IgD-negative memory B cell (primary cell): ENCODE measurements around the gene DGKI. TPM values are rescaled to one million over a fixed set of nuclear protein-coding genes. Genes with fewer than 3 reads are reported as not detected.

Experiments used
- H3K27ac Mint-ChIP-seq, 3 donors: one replicate each; pipeline ENCODE4 v1.8.0; 2020 to 2022; ENCODE audit warnings: mild to moderate bottlenecking in 3 of 3, mixed read lengths in 3 of 3, moderate library complexity in 1 of 3
- H3K27me3 Mint-ChIP-seq: one replicate; pipeline ENCODE4 v1.8.0; 2021; ENCODE audit warnings: mixed read lengths
- H3K36me3 Mint-ChIP-seq: one replicate; pipeline ENCODE4 v1.8.0; 2020; ENCODE audit warnings: mild to moderate bottlenecking, mixed read lengths
- H3K4me1 Mint-ChIP-seq, 3 donors: one replicate each; pipeline ENCODE4 v1.8.0; 2020 to 2022; ENCODE audit warnings: mixed read lengths in 3 of 3, mild to moderate bottlenecking in 1 of 3
- H3K4me3 Mint-ChIP-seq, 4 donors: one replicate each; pipeline ENCODE4 v1.8.0; 2020 to 2022; ENCODE audit warnings: mild to moderate bottlenecking in 4 of 4, mixed read lengths in 4 of 4, moderate library complexity in 3 of 4
- H3K9me3 Mint-ChIP-seq, 3 donors: one replicate each; pipeline ENCODE4 v1.8.0; 2020 to 2021; ENCODE audit warnings: mixed read lengths in 3 of 3, mild to moderate bottlenecking in 1 of 3
- polyA plus RNA-seq: library from polyadenylated mRNA; unstranded; fragments of 300-500 nt; fragmentation: Illumina TruSeq; gene quantifications from one replicate; pipeline ENCODE4 v1.2.3, GENCODE V29; 2021

The DGKI gene
- polyA plus RNA-seq, 1 donor from 2014 or later: not detected

DNA sequence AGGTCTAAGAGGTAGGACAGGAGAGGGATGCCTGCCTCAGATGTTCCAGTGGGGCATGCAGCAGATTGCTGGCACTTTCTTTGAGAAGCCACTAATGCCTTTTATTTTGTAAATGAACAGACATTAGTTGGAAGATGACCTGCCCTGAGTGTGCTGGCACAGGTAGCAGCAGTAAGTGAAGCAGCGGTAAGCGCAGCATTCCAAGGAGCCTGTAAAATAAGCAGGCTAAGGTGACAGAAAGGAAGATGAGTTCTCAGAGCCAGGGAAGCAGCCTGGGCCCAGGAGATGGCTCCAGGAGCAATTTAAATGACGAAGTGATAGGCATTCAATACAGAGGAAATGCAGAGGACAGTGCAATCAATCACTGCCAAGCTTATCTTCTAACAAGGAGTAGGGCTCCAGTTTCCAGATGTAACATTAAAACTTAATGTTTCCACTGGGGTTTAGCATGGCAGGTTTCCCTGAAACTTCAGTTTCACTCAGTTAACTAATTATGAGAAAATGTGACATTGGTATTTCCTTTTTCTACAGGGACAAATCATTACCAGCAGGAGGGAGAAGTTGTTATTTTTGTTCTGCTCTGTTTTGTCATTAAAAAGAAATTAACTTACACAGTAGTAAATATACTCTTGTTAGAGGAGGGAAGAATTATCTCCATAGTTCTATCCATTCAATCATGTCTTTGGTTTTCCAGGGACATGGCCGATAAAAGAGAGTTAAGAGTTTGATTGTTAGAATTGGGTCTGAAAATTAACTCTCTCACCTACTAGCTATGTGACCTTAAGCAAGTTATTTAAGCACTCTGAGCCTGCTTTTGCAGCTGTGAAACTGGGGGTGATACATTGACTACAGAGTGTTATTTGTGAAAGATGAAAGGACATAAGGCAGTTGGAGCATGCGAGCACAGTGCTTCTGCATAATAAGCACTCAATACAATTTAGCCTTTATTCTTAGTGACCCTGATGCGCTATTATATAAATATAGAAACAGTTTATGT is 406.6 kb downstream of the DGKI start:
- Mint-ChIP-seq H3K27me3 (no peaks in the 10 kb centered on the region), H3K4me3 (no peak overlapping the region), H3K4me1 (no peaks in the 10 kb centered on the region), H3K36me3 (no peaks in the 10 kb centered on the region), H3K27ac (no peak overlapping the region), H3K9me3 (peaks cover 0 to 3% (median 0%) of the 10 kb centered on the region in 3 donors)

DNA sequence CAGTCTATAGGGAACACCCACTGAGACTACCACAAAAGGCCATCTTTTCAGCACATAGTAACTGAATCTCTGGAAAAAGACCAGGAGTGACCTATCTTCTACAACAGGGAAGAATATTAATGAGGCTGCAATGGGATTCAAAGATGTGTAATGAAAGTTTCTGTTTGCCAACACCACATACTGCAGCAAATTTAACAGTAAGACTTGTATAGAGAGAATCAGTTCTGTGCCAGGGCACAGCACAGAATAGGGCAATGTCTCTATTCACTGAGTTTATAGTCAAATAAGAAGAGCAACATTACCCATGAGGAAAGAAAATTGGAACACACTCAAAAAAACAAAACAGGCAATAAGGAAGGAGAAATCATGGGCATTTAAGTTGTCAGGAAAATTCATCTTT is 411.8 kb downstream of the DGKI start:
- H3K4me3 Mint-ChIP-seq: no peak overlapping the region
- H3K36me3 Mint-ChIP-seq: no peaks in the 10 kb centered on the region
- H3K27me3 Mint-ChIP-seq: no peaks in the 10 kb centered on the region
- H3K27ac Mint-ChIP-seq: no peak overlapping the region
- H3K4me1 Mint-ChIP-seq: no peaks in the 10 kb centered on the region
- peaks cover 0 to 7% (median 4%) of the 10 kb centered on the region in 3 donors for H3K9me3 Mint-ChIP-seq

DNA sequence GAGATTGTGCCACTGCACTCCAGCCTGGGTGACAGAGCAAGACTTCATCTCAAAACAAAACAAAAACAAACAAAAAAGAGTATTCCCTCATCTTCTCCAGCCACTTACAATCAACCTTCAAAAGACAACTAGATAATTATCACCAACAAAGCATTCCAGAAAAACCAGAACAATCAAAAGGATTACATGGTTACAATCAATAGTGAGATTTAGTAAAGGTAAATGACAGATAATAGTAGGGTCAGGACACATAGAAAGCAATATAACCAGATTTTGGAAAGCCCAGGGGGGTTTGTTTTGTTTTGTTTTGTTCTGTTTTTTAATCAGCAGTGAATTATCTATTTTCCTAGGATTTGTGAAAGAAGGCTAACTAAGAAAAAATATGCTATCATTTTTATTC is 412.2 kb downstream of the DGKI start:
- Mint-ChIP-seq H3K27me3 (no peaks in the 10 kb centered on the region), H3K9me3 (peaks cover 0 to 7% (median 4%) of the 10 kb centered on the region in 3 donors), H3K4me3 (no peak overlapping the region), H3K36me3 (no peaks in the 10 kb centered on the region), H3K27ac (no peak overlapping the region), H3K4me1 (no peaks in the 10 kb centered on the region)

DNA sequence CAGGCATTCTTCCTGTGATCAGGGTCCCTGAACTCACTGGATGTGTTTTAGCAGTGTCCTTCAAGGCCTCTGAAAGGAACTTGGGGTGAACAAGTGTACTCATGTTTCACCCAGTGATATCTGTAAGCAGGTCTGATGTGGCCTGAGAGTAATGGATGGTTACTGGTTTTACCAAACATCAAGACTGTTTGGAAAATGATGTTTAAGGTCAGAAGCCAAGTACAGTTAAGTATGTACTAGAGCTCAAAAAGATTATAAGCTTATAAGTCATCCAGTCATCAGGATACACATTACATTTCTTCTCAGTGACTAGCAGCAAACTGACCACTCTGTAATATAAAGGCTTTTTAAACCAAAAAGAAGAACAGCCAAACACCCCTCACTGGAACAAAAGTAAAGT is 423.5 kb downstream of the DGKI start:
- peaks cover 2 to 4% (median 4%) of the 10 kb centered on the region in 3 donors for H3K9me3 Mint-ChIP-seq
- no peaks in the 10 kb centered on the region for H3K4me1 Mint-ChIP-seq
- no peaks in the 10 kb centered on the region for H3K27me3 Mint-ChIP-seq
- H3K4me3 Mint-ChIP-seq: no peak overlapping the region
- peak overlapping the region in 1 of 3 donors; percentile 14 for H3K27ac Mint-ChIP-seq
- no peaks in the 10 kb centered on the region for H3K36me3 Mint-ChIP-seq

DNA sequence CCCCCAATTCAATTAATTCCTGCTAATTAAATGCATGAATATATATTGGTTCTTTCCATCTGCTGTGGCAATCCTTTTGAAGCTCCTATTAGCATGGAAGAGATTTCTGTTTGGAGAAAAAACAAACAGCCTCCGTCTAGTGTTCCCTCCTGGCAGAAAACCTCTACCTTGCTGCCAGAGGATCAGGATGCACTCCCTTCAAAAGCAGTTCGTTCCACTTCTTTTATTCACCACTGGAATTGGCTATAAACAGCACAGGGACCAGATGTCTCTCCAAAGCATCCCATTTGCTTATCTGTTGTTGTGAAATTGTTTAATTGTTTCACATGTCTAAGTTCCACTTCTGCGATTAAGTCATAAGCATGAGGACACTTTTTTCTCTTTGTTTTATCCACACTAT is 425.4 kb downstream of the DGKI start:
- peaks cover 4% of the 10 kb centered on the region in 3 donors for H3K9me3 Mint-ChIP-seq
- H3K4me3 Mint-ChIP-seq: no peak overlapping the region
- no peak overlapping the region for H3K27ac Mint-ChIP-seq
- no peaks in the 10 kb centered on the region for H3K36me3 Mint-ChIP-seq
- H3K27me3 Mint-ChIP-seq: no peaks in the 10 kb centered on the region
- no peaks in the 10 kb centered on the region for H3K4me1 Mint-ChIP-seq

DNA sequence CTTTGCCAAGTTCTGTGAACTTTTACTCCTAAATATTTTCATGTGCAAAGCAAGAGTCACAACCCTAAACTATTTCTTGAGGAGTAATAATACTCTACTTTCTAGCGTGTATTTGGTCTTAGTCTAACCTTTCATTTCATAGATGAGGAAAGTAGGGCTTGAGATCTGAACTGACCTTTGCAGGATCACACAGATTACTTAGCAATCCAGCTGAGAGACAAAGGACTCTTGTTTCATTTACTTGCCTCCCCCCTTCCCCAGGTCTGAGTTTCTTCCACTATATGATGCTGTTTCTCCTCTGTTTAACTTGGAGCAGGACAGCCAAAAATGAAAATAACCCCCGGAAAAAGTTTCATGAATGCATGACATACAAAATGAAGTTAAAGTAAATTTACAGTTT is 427.9 kb downstream of the DGKI start:
- H3K9me3 Mint-ChIP-seq: peaks cover 4% of the 10 kb centered on the region in 3 donors
- H3K36me3 Mint-ChIP-seq: no peaks in the 10 kb centered on the region
- no peak overlapping the region for H3K27ac Mint-ChIP-seq
- peak overlapping the region in 1 of 4 donors; percentile 39 for H3K4me3 Mint-ChIP-seq
- H3K4me1 Mint-ChIP-seq: no peaks in the 10 kb centered on the region
- no peaks in the 10 kb centered on the region for H3K27me3 Mint-ChIP-seq

DNA sequence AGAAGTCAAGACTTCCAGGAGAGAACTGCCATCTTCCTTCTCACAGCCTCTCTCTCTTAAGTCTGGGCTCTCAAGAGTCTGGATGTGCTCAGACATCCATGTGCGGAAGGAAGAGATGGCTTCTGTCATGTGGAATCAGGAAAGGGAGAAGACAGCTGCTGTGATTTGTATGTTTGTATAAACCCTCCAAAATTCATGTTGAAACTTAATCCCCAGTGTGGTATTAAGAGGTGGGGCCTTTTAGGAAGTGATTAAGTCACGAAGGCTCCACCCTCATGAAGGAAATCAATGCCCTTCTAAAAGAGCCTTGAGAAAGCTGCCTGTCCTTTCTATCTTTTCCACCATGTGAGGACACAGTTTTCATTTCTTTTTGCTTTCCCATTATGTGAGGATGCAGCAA is 429.3 kb downstream of the DGKI start:
- H3K27ac Mint-ChIP-seq: peak overlapping the region in 1 of 3 donors; percentile 20
- H3K4me3 Mint-ChIP-seq: peak overlapping the region in 1 of 4 donors; percentile 60
- no peaks in the 10 kb centered on the region for H3K27me3 Mint-ChIP-seq
- H3K36me3 Mint-ChIP-seq: no peaks in the 10 kb centered on the region
- peaks cover 4 to 6% (median 4%) of the 10 kb centered on the region in 3 donors for H3K9me3 Mint-ChIP-seq
- no peaks in the 10 kb centered on the region for H3K4me1 Mint-ChIP-seq

DNA sequence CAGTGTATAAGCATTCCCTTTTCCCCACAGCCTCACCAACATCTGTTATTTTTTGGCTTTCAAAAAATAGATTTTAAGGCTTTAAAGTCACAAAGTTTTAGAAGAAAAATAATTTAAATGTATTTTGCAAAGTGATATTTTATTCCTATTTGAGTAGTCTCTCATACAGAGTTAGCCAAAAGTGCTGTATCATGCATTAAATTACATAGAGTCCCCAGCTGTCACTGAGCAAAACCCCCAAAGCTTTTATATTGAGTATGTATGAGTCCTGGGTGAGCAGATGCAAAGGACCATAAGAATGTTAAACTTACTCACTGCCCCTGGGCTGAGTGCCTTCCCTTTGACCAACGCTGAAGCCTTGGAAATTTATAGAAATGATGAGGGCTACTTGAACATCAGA is 432.9 kb downstream of the DGKI start:
- Mint-ChIP-seq H3K4me3 (no peak overlapping the region), H3K36me3 (no peaks in the 10 kb centered on the region), H3K27me3 (no peaks in the 10 kb centered on the region), H3K9me3 (peaks cover 4% of the 10 kb centered on the region in 3 donors), H3K27ac (no peak overlapping the region), H3K4me1 (no peaks in the 10 kb centered on the region)

DNA sequence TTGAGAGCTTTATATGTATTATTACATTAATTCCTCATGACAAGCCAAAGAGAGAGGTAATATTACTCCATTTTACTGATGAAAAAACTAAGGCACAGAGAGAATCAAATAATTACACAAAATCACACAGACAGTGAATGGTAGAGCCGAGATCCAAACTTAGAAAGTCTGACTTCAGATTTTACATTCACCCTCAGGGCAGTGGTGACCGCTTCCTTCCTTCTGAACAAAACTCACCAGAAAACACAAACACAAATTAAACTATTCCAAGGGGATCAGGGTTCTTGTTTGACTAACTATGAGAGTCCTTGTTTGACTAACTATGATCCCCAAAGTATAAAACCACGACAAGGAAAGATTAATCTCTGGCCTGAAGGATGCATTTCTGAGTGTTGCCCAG is 435.3 kb downstream of the DGKI start:
- Mint-ChIP-seq H3K36me3 (no peaks in the 10 kb centered on the region), H3K4me3 (no peak overlapping the region), H3K27ac (no peak overlapping the region), H3K4me1 (no peaks in the 10 kb centered on the region), H3K27me3 (no peaks in the 10 kb centered on the region), H3K9me3 (peaks cover 2 to 7% (median 5%) of the 10 kb centered on the region in 3 donors)

DNA sequence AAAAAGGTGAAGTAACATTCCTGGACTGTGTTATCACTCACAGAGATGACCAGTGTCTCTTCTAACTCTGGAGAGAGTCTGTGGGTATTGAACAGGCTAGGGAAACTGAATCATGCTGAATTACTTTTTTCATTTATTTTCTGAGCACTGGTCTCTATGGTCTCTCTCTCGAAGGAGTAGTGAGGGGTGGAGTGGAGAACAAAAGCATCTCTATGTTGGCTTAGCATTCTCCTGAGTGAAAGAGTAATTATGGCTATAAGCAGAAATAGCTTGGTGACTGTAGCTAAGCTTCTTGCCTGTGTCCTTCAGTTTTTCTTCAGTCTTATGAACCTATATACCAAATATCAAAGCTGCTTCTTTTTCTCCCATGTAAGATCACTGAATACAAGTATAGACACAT is 438.6 kb downstream of the DGKI start:
- Mint-ChIP-seq H3K36me3 (no peaks in the 10 kb centered on the region), H3K9me3 (peaks cover 1 to 7% (median 2%) of the 10 kb centered on the region in 3 donors), H3K27ac (no peak overlapping the region), H3K27me3 (no peaks in the 10 kb centered on the region), H3K4me3 (no peak overlapping the region), H3K4me1 (no peaks in the 10 kb centered on the region)

DNA sequence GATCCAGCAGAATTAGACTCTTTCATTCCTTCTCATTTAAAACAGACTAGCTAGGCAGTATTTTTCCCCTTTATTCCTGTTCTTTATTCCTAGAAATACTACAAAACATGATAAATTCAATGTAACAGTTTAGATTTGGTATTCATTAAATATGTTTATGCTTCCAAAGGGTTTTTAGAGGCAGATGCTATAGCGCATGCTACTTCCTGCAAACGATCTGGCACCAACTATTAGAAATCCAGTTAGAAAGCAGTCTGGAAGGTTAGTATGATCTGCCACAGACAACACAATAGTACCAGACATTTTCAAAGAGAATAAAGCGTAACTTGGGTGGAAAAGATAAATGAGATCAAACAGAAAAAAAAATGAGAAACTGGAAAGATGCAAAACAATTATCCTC is 439.7 kb downstream of the DGKI start:
- no peak overlapping the region for H3K4me3 Mint-ChIP-seq
- H3K4me1 Mint-ChIP-seq: no peaks in the 10 kb centered on the region
- peaks cover 1 to 7% (median 2%) of the 10 kb centered on the region in 3 donors for H3K9me3 Mint-ChIP-seq
- H3K36me3 Mint-ChIP-seq: no peaks in the 10 kb centered on the region
- no peak overlapping the region for H3K27ac Mint-ChIP-seq
- no peaks in the 10 kb centered on the region for H3K27me3 Mint-ChIP-seq

DNA sequence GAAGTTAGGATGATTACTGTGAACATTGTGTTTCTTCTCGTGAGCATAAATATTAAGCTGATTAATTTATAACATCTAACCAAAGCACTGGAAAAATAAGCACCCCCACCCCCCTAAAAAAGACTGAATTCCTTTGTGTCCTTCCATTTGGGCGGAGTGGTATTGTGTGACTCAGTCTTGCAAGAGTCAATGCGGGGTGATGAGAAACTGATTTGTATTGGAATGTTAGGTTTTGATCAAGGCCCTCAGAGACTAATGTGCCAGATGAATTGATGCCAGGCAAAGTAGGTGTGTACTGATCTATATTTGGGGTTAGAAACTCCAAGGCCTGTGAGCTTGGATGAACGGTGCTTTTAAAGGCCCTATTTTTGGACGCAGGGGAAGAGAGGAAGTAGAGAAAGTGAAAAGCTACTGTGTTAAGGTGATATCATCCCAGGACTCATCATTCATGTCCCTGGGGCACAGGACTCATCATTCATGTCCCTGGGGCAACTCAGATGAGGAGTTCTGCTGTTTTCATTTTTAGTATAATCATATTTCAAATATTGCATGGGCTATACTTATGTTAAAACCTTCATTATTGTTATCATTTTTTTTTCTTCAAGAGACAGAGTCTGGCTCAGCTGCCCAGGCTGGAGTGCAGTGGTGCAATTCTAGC is 442.0 kb downstream of the DGKI start:
- Mint-ChIP-seq H3K27me3 (no peaks in the 10 kb centered on the region), H3K9me3 (peaks cover 1 to 3% (median 2%) of the 10 kb centered on the region in 3 donors), H3K36me3 (no peaks in the 10 kb centered on the region), H3K27ac (no peak overlapping the region), H3K4me3 (no peak overlapping the region), H3K4me1 (no peaks in the 10 kb centered on the region)

DNA sequence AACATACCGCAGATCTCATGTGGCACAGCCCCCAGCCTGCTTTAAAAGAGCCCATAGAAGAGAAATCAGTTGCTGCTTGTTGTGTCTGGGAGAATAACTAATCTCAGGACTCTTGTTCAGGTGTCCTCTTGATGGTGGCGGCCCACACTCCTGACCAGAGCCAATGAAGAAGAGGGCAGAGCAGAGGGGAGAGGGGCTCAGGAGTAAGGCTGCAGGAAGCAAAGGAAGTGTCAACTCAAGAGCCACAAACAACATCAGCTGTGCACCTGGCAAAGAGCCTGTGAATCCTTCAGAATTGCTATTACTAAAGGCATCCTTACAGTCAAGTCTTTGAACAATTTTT is 443.4 kb downstream of the DGKI start:
- no peaks in the 10 kb centered on the region for H3K4me1 Mint-ChIP-seq
- H3K36me3 Mint-ChIP-seq: no peaks in the 10 kb centered on the region
- no peak overlapping the region for H3K27ac Mint-ChIP-seq
- H3K9me3 Mint-ChIP-seq: peaks cover under 1 to 3% (median 2%) of the 10 kb centered on the region in 3 donors
- no peaks in the 10 kb centered on the region for H3K27me3 Mint-ChIP-seq
- H3K4me3 Mint-ChIP-seq: no peak overlapping the region

DNA sequence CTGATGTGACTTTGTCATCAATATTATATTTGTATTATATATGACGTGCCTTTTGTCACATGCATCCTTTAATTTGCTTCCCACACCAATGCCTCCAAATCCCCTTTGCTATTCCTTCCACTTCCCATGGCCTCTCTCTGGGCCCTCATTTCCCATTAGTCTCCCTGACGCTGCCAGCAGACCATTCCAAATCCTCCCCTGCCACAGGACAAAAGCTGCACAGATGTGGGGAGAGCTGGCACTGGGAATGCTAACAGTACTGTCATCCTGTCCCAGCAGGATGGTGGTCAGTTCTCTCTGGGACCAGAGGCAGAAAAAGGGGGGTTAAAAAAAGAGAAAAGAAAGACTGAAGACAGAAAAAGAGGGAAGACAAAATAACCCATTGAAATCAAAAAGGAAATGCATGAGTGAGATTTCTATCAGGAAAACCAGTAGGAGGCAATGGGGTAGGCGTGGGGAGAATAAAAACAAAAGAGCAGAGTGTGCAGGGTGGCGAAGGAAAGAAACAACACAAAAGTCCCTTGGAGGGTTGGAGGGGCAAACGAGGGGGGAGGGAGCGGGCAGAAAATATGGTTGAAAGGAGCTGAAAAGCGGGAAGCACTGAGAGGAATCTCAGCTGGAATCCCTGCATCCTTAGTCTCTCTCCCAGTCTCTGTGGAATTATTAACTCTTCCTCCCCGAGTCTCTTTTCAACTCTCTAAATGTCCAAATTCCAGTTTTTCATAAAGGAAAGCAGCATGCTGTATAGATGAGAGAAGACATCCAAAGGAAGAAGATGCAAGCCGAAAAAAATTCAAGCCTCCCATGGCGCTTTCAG is 444.0 kb downstream of the DGKI start:
- Mint-ChIP-seq H3K36me3 (no peaks in the 10 kb centered on the region), H3K4me3 (no peak overlapping the region), H3K9me3 (peaks cover 0 to 3% (median 2%) of the 10 kb centered on the region in 3 donors), H3K4me1 (no peaks in the 10 kb centered on the region), H3K27ac (no peak overlapping the region), H3K27me3 (no peaks in the 10 kb centered on the region)
